ENCODE data around the gene PPFIA1. TPM values are rescaled to one million over a fixed set of nuclear protein-coding genes. Genes with fewer than 3 reads are reported as not detected.

PPFIA1 gene
- total RNA-seq, 4 donors from 2014 or later = 46.3 to 51.5 (median 47.2) TPM

DNA sequence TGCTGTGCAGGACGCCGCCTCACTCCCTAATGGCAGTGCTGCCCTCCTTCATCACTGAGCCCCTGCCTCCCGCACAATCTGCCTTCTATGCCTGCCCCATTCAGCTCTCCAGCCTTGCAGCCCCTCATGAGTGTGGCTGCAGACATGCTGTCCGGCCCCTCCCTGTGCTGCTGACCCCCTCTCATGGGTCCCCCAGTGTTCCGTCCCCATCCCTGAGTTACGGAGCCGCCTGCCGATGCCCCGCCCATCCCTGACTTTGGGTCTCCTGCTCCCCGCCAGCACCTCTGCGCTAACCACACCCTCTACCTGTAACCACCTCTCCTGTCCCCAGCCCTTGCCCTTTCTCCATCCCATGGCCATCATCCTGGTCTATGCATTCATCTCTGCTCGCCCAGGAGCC lies 161.1 kb downstream of the PPFIA1 start:
- 98% methylated on average over 12 of the region's 12 CpGs for WGBS
- Histone ChIP-seq H3K27ac (replicated peaks in 1 of 4) (no peak overlapping the region), H3K4me3 (no peak overlapping the region), H3K9me3 (no peaks in the 10 kb centered on the region), H3K36me3 (peaks cover 77 to 99% (median 98%) of the 10 kb centered on the region in 4 donors), H3K4me1 (no peaks in the 10 kb centered on the region), H3K27me3 (no peaks in the 10 kb centered on the region)
- TF ChIP-seq POLR2A (IDR thresholded peaks at IDR 0.05; ENCODE audit: low read depth) = no peak
- no peak for DNase-seq (ENCODE audit: extremely low spot score)
- intact Hi-C loops (cut with DNase I) = no loop called here

DNA sequence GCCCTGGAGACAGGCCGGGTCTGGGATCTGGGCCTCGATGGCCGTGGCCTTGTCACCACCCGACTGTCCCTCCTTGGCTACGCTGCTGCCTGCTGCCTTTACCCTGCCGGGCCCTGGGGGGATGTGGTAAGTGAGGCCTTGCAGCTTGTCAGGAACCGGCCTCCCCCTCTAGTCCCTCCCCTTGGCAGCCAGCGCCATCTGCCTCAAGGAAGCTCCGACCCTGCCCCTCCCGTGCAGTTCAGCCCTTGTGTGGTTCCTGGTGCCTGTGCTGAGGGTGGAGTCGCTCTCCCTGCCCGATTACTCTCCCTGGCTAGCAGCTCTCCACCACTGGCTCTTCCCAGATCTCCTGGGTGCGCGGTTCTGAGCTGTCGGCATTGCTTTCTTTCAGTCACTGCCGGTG lies 161.6 kb downstream of the PPFIA1 start:
- intact Hi-C loops (cut with DNase I) = no loop called here
- H3K4me3 ChIP-seq = no peak overlapping the region
- no peaks in the 10 kb centered on the region for H3K4me1 ChIP-seq
- H3K36me3 ChIP-seq = peaks cover 82 to 99% (median 98%) of the 10 kb centered on the region in 4 donors
- 81% methylated on average over 15 of the region's 16 CpGs for WGBS
- DNase-seq (ENCODE audit: extremely low spot score) = no peak
- H3K27ac ChIP-seq (replicated peaks in 1 of 4) = no peak overlapping the region
- H3K9me3 ChIP-seq = no peaks in the 10 kb centered on the region
- H3K27me3 ChIP-seq = no peaks in the 10 kb centered on the region
- TF ChIP-seq POLR2A (IDR thresholded peaks at IDR 0.05; ENCODE audit: low read depth) (no peak), EP300 (IDR thresholded peaks at IDR 0.05) (no peak), POLR2AphosphoS5 (IDR thresholded peaks at IDR 0.05) (no peak)
- TF ChIP-seq, protein P1, sequence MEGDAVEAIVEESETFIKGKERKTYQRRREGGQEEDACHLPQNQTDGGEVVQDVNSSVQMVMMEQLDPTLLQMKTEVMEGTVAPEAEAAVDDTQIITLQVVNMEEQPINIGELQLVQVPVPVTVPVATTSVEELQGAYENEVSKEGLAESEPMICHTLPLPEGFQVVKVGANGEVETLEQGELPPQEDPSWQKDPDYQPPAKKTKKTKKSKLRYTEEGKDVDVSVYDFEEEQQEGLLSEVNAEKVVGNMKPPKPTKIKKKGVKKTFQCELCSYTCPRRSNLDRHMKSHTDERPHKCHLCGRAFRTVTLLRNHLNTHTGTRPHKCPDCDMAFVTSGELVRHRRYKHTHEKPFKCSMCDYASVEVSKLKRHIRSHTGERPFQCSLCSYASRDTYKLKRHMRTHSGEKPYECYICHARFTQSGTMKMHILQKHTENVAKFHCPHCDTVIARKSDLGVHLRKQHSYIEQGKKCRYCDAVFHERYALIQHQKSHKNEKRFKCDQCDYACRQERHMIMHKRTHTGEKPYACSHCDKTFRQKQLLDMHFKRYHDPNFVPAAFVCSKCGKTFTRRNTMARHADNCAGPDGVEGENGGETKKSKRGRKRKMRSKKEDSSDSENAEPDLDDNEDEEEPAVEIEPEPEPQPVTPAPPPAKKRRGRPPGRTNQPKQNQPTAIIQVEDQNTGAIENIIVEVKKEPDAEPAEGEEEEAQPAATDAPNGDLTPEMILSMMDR (IDR thresholded peaks at IDR 0.05) = no peak

GRCh38 chr11:70432580-70432979 lies 162.1 kb downstream of the PPFIA1 start:
- peaks cover 85 to 99% (median 98%) of the 10 kb centered on the region in 4 donors for H3K36me3 ChIP-seq
- no peaks in the 10 kb centered on the region for H3K27me3 ChIP-seq
- H3K27ac ChIP-seq (replicated peaks in 1 of 4) = no peak overlapping the region
- no peaks in the 10 kb centered on the region for H3K9me3 ChIP-seq
- H3K4me1 ChIP-seq = no peaks in the 10 kb centered on the region
- DNase-seq (ENCODE audit: extremely low spot score) = no peak
- intact Hi-C loops (cut with DNase I) = no loop called here
- TF ChIP-seq POLR2AphosphoS5 (IDR thresholded peaks at IDR 0.05) (no peak), EP300 (IDR thresholded peaks at IDR 0.05) (no peak), POLR2A (IDR thresholded peaks at IDR 0.05; ENCODE audit: low read depth) (no peak)
- TF ChIP-seq, protein P1 (IDR thresholded peaks at IDR 0.05) = no peak
- H3K4me3 ChIP-seq = no peak overlapping the region
- 84% methylated on average over 15 of the region's 15 CpGs for WGBS

DNA sequence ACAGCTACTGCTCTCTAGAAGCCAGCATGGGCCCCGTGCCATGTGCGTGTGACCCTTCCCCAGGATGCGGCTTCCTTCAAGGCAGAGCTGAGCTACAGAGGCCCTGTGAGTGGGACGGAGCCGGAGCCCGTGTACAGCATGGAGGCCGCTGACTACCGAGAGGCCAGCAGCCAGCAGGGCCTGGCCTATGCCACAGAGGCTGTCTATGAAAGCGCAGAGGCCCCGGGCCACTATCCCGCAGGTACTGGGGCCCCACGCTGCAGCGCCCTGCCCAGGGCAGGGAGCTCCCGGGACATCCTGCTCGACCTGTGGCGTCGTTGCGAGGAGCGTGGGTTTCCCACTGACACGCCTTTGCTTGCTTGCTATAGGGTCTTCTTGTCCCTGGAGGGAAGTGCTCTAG lies 162.5 kb downstream of the PPFIA1 start:
- no CpG with 5 or more reads among the region's 20 CpGs for WGBS
- no peak overlapping the region for H3K27ac ChIP-seq (replicated peaks in 1 of 4)
- TF ChIP-seq POLR2A (IDR thresholded peaks at IDR 0.05; ENCODE audit: low read depth) (no peak), EP300 (IDR thresholded peaks at IDR 0.05) (no peak), POLR2AphosphoS5 (IDR thresholded peaks at IDR 0.05) (no peak)
- TF ChIP-seq, protein P1 (IDR thresholded peaks at IDR 0.05) = no peak

DNA sequence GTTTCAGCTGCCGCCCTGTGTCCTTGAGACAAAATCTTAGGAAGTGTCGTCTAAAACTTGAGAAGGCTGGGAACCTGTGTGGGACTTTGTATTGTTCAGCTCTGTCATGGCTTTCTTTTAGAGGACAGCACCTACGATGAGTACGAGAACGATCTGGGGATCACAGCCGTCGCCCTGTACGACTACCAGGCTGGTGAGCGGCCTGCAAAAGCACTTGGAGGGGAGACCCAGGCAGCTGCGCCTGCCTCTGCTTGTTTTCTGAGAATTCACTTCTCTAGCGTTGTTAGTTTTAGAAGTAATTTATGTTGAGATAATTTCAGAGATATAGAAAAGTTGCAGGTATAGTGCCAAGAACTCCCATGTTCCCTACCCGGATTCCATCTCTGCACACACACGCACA lies 163.0 kb downstream of the PPFIA1 start:
- Histone ChIP-seq H3K9me3 (no peaks in the 10 kb centered on the region), H3K4me3 (no peak overlapping the region), H3K4me1 (no peaks in the 10 kb centered on the region), H3K27ac (replicated peaks in 1 of 4) (no peak overlapping the region), H3K36me3 (peaks cover 85 to 100% (median 97%) of the 10 kb centered on the region in 4 donors), H3K27me3 (no peaks in the 10 kb centered on the region)
- WGBS = 92% methylated on average over 13 of the region's 13 CpGs
- TF ChIP-seq POLR2A (IDR thresholded peaks at IDR 0.05; ENCODE audit: low read depth) (no peak), EP300 (IDR thresholded peaks at IDR 0.05) (no peak), POLR2AphosphoS5 (IDR thresholded peaks at IDR 0.05) (no peak)
- TF ChIP-seq, protein P1 (IDR thresholded peaks at IDR 0.05) = no peak
- intact Hi-C loops (cut with DNase I) = no loop called here
- no peak for DNase-seq (ENCODE audit: extremely low spot score)

More for the DNA sequence above, 162.5 kb downstream of the PPFIA1 start:
- Histone ChIP-seq H3K27me3 (no peaks in the 10 kb centered on the region), H3K36me3 (peaks cover 85 to 100% (median 99%) of the 10 kb centered on the region in 4 donors), H3K9me3 (no peaks in the 10 kb centered on the region), H3K4me3 (no peak overlapping the region), H3K4me1 (no peaks in the 10 kb centered on the region)
- intact Hi-C loops (cut with DNase I) = no loop called here
- no peak for DNase-seq (ENCODE audit: extremely low spot score)

Small RNA genes lying within 50 kb of the gene (small RNA-seq; reads per million reads assigned to genes)
- gene MIR548K = 1.3 to 3.5 (median 2.6) reads per million in 3 donors

Other genes starting within 250 kb of the PPFIA1 start
- 100 to 1,000 TPM in 1 of 4 donors, 10 to 100 TPM in 3; 25.3 to 107 (median 48.8) TPM for gene ANO1, start 192.4 kb upstream of the PPFIA1 start, total RNA-seq
- gene FADD, start 67.4 kb upstream of the PPFIA1 start, total RNA-seq = 10 to 100 TPM; 14.5 to 33.3 (median 21.5) TPM
- gene CTTN, start 127.8 kb downstream of the PPFIA1 start, total RNA-seq = 100 to 1,000 TPM; 111 to 164 (median 146) TPM